Measurements from ENCODE around the gene BCL2L13.

BCL2L13 gene

GRCh38 chr22:17726928-17727897, 88.7 kb downstream of the BCL2L13 start:
- no peak for DNase-seq (ENCODE audit: low read depth in 2 of 2)

GRCh38 chr22:17728786-17729185, 90.2 kb downstream of the BCL2L13 start:
- no peak for DNase-seq (ENCODE audit: low read depth in 2 of 2)

GRCh38 chr22:17729561-17729960, 91.0 kb downstream of the BCL2L13 start:
- no peak for DNase-seq (ENCODE audit: low read depth in 2 of 2)

DNA sequence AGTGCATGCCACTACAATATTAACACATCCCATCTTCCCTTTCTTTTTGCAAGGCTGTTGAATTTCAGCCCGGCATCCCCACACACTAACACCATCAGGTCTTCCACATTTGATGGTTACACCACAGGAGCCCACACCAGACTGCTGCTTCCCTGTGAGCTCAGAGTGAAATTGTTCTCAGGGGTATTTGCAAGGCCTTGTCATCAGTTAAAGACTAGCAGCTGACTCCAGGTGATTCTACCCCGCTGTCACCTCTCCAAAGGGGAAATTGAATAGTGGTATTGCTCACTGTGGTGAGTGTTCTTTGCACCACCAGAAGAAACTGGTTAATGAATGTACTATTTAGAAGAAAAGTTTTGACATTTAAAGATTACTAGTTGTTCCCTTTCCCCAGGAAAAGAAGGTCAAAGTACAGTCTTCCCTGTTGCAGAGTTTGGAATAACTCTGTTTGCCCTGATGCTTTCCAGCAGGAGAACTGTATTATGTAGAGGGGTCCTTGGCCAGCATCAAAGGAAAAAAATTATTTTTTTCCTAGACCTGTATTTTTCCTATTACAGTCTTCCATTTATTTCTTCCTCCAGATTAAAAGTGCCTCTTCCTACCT, 93.8 kb downstream of the BCL2L13 start:
- no peak for DNase-seq (ENCODE audit: low read depth in 2 of 2)

- DNase-seq (ENCODE audit: low read depth in 2 of 2) = no peak
Measured at GRCh38 chr22:17733466-17733865, 94.9 kb downstream of the BCL2L13 start.

GRCh38 chr22:17734187-17734586, 95.6 kb downstream of the BCL2L13 start:
- DNase-seq (ENCODE audit: low read depth in 2 of 2) = no peak

GRCh38 chr22:17738386-17739128, 100.0 kb downstream of the BCL2L13 start:
- no peak for DNase-seq (ENCODE audit: low read depth in 2 of 2)

DNA sequence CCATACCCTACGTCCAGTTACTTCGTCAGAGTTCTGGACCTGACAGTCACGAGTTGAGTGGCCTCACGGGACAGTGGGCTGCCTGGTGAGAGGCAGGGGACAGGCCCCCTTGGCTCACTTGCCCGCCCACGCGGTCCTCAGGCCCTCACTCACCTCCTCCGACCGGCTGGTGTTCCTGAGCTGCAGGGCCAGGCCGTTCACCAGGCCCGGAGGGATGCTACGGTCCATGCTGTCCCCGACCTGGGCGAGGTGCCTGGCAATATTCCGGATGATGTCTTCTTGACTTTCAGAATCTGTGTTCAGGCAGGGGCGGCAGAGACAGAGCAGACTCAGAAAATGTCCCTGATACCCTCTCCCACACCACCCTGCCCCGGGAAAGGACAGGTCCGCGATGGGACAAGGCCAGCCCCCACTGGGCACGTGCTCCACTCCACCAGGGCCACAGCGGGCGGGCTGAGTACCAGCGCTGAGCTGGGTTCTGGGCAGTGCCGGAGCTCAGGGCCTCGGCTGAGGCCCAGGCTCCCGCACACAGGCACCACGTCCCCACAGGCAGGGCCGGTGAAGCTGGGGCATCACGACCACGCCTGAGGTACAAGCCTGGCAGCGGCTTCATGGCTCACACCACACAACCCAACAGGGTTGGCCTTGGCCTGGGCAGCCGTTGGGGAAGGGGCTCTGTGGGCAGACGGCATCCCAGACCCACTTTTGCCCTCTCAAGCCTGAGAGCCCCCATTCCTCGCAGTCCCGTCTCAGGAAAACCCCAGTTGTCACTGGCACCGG, 100.8 kb downstream of the BCL2L13 start:
- no peak for DNase-seq (ENCODE audit: low read depth in 2 of 2)

GRCh38 chr22:17741866-17742526, 103.4 kb downstream of the BCL2L13 start:
- no peak for DNase-seq (ENCODE audit: low read depth in 2 of 2)

DNA sequence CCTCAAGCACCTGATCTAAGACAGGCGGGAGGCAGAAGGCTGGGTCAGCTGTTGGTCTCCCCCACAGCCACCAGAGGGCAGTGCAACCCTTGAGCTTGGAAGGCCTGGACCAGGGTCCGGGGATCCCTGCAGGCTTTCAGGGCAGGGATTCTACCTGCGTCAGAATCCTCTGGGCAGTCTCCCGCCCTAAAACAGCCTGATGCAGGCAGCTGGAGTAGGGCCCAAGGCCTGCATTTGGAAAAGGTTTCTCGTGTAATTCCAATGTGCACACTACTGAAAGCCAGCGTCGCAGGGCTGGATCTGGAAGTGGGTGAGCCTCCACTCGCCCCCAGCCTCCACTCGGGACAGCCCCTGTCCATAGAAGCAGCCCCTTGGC, 104.0 kb downstream of the BCL2L13 start:
- peak; percentile 21 to 30 for DNase-seq (ENCODE audit: low read depth in 2 of 2)

GRCh38 chr22:17743661-17744411, 105.3 kb downstream of the BCL2L13 start:
- DNase-seq (ENCODE audit: low read depth in 2 of 2) = no peak

- DNase-seq (ENCODE audit: low read depth in 2 of 2) = no peak
Measured at GRCh38 chr22:17744430-17744829, 105.9 kb downstream of the BCL2L13 start.

DNA sequence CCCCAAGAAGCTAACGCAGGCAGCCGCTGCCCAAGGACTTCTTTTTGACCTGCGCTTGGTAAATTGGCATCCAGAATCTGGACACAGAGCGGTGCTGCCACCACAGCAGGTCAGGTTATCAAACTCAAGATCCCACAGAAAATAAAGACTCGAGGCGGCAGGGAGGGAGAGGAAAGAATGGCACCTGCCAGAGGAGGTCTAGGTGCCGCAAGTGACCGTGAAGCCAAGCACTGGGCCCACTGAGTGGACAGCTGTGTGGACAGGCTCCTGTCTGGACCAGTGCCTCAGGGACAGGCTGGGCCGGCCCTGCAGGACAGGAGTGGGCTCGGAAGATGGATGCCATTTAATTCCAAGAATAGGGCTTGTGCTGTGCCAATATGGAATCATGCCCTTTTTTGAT, 108.4 kb downstream of the BCL2L13 start:
- DNase-seq (ENCODE audit: low read depth in 2 of 2) = no peak

- DNase-seq (ENCODE audit: low read depth in 2 of 2) = no peak
Measured at GRCh38 chr22:17748555-17749353, 110.2 kb downstream of the BCL2L13 start.

DNA sequence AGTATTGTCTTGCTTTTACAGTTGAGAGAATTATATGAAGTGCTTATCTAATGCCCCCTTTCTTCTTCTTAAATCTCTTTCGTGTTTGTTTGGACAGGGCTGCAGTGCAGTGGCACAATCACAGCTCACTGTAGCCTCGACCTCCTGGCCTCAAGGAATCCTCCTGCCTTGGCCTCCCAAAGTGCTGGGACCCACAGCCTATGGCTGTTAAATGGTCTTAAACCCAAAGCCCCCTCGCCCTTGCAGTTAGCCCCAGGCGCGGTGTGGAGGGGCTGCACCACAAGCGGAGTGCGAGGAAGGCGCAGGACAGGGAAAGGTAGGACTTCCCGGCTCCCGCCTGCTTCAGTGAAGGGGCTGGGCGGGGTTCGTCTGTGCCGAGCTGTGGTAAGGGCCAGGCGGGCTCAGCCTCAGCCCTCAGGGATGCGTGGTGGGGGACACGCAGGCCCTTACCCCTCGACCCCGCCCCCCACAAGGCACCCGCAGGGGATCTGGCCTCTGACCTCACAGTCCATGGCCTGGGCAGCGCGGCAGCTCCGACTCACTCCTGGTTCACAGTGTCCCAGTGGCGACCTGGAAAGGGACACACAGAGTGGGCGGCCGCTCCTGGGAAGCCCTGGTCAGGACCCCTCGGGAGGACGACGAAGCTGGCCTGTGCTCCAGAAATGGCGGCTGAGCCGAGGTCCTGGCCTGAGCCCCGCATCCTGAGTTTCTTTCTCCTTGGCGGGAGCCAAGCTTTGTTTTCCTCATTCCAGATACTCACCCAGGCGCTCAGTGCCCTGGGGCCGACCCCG, 111.2 kb downstream of the BCL2L13 start:
- DNase-seq (ENCODE audit: low read depth in 2 of 2) = no peak

- DNase-seq (ENCODE audit: low read depth in 2 of 2) = no peak
Measured at GRCh38 chr22:17751596-17751995, 113.0 kb downstream of the BCL2L13 start.

DNA sequence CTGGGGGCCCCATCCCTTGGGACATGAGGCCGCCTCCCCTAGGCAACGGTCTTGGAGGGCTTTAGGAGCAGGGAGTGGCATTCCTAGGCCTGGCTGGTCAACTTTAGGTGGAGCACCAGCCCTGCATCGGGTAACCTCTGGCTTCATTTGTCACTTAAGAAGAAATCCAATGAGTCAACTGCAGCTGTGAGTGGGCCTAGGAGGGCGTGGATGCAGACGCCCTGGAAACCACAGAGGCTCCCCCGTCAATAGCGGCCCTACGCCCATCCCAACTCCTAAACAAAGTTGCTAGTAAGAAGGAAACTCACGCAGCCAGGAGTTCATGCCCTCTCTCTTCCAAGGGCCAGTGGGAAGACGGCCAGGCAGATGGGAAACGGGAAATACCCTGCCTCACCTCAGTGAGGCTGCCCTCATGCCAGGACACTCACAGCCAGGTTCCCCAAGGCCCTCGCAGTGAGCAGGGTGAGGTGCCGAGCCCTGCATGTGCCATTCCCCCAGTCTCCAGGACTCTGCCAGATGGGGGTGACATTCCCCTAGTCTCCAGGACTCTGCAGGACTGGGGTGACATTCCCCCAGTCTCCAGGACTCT, 114.9 kb downstream of the BCL2L13 start:
- no peak for DNase-seq (ENCODE audit: low read depth in 2 of 2)

DNA sequence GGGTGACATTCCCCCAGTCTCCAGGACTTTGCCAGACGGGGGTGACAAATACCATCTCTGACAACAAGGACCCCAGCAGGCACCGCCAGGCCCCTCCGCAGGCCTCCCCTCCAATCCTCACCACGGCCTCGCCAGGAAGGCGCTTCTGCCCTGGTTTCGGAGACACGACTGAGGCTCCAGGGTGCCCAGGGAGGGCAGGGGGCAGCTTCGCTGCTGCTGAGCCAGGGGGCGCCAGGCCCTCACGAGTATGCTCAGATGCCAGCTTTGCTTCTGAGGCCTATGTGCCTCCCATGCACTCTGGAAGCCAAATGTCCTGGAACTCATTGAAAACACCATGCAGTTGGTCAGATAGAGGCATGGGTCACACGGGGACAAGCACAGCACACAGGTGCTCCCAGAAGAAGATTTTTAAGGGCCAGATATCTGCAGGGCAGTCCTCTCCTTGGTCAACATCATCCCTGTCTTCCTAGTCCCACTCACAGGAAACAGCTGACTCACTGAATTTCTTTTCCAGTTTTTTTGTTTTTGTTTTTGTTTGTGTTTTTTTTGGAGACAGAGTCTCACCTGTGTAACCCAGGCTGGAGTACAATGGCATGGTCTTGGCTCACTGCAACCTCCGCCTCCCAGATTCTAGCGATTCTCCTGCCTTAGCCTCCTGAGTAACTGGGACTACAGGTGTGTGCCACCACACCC, 115.8 kb downstream of the BCL2L13 start:
- DNase-seq (ENCODE audit: low read depth in 2 of 2) = no peak

Data from stimulated activated CD8-positive, alpha-beta memory T cell treated with anti-CD3 and anti-CD28 coated beads, Interleukin-2, amount 100 ng/mL, for 1 hour (primary cell).